Stimulated activated CD8-positive, alpha-beta memory T cell treated with anti-CD3 and anti-CD28 coated beads, Interleukin-2, amount 100 ng/mL, for 1 hour (primary cell): ENCODE results near the gene ZNF618.
"Not testable (repeated sequence)": the region's sequence is repeated elsewhere in the genome, so short reads cannot be mapped to it uniquely, and the experiment has no call there.

Experiments used
- DNase-seq, 2 donors: peaks; one replicate each; pipeline ENCODE4 v3.0.0-alpha.2; 2020; ENCODE audit warnings: low read depth in 2 of 2

The ZNF618 gene

DNA sequence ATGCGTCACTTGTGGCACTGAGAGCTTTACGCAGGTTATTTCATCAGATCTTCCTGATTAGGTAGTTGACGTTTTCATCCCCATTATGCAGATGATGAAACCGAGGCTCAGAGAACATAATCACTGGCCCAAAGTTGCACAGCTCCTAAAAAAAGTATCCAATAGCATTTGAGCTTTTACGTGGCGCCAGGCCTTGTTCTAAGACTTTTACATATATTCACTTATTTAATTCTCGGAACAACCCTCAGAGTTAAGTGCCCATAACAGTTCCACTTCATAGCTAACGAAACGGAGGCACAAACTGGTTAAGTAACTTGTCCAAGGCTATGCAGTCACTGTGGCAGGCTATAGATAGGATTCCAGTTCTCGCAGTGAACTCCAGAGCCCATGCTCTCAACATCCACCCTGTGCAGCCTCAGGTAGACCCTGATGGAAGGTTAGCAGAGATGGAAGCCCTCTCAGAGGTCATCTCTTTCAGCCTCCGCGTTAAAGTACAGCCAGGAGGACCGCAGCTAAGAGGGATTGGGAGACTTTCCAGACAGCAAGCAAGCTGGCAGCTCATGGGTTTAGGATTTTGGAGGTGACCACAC, 162.7 kb downstream of the ZNF618 start:
- DNase-seq: no peak

DNA sequence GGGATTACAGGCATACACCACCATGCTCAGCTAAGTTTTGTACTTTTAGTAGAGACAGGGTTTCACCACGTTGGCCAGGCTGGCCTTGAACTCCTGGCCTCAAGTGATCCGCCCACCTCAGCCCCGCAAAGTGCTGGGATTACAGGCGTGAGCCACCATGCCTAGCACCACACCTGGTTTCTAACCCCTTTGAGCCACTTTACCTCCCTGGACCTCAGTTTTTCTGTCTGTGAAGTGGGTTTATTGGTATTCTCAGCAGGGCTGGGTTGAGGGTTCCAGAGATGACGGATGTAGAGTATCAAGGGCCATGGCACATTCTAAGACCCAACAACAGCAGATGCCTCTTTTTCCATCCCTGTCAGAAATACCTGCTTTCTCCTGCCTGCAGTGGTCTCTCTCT, 163.4 kb downstream of the ZNF618 start:
- DNase-seq: no peak

DNA sequence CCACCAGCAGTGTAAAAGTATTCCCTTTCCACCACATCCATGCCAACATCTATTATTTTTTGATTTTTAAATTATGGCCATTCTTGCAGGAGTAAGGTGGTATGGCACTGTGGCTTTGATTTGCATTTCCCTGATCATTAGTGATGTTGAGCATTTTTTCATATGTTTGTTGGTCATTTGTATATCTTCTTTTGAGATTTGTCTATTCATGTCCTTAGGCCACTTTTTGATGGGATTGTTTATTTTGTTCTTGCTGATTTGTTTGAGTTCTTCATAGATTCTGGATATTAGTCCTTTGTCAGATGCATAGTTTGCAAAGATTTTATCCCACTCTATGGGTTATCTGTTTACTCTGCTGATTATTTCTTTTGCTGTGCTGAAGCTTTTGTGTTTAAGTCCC, 167.6 kb downstream of the ZNF618 start:
- DNase-seq: not testable (repeated sequence)

DNA sequence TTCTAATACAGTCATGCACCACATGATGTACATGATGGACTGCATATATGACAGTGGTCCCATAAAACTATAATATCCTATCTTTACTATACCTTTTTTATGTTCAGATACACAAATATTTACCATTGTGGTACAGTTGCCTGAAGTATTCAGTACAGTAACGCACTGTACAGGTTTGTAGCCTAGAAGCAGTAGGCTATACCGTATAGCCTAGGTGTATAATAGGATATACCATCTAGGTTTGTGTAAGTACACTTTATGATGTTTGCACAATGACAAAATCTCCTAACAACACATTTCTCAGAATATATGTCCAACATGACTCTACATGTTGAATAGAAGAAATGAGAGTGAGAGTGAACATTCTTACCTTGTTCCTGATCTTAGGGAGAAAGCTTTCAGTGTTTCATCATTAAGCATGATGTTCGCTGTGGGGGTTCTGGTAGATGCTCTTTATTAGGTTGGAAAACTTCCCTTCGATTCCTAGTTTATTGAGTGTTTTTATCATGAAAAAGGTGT, 170.2 kb downstream of the ZNF618 start:
- DNase-seq: no peak

DNA sequence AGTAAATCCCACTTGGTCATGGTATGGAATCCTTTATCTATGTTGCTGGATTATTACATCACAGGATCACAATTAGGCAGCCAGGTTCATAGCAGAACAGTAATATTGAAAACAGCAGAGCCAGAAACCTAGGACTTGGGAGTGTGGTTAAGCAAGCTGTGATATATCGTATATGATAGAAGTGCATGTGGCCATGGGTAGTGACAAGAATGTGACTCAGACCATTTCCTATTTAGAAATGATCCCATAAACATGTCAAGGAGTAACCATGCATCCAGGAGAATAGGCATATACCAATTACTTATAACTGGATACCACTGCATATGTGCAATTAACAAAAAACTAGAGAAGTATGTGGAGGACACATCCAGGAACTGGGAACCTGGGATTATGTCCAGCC, 170.8 kb downstream of the ZNF618 start:
- no peak for DNase-seq

DNA sequence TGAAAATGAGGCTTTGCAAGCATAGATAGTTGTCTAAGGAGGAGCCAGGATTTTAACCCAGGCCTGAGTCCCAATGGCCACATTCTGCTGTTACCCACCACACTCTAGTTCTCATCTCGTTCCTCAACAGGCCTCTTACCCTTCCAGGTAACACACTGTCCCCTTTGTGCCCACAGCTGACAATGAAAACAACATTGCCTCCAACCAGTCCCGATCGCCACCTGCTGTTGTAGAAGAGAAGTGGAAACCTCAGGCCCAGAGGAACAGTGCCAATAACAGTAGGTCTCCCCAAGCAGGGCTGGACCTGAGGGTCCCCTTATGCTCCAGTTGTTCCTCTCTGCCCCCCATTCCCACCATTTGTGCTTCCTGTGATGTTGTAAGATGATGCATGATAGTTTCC, 171.6 kb downstream of the ZNF618 start:
- no peak for DNase-seq

DNA sequence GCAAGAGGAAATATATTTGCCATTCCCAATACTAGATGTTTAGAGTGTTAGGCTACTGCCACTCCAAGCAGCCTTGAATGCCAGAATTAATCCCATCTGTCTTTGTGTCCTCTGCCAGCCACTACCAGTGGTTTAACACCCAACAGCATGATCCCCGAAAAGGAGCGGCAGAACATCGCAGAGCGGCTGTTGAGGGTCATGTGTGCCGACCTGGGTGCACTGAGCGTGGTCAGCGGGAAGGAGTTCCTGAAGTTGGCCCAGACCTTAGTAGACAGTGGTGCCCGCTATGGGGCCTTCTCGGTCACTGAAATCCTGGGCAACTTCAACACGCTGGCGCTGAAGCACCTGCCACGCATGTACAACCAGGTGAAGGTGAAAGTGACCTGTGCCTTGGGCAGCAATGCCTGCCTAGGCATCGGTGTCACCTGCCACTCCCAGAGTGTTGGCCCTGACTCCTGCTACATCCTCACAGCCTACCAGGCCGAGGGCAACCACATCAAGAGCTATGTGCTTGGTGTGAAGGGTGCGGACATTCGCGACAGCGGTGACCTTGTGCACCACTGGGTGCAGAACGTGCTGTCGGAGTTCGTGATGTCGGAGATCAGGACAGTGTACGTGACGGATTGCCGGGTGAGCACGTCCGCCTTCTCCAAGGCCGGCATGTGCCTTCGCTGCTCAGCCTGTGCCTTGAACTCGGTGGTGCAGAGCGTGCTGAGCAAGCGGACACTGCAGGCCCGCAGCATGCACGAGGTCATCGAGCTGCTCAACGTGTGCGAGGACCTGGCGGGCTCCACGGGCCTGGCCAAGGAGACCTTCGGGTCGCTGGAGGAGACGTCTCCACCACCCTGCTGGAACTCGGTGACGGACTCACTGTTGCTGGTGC, 172.7 kb downstream of the ZNF618 start:
- DNase-seq: no peak

DNA sequence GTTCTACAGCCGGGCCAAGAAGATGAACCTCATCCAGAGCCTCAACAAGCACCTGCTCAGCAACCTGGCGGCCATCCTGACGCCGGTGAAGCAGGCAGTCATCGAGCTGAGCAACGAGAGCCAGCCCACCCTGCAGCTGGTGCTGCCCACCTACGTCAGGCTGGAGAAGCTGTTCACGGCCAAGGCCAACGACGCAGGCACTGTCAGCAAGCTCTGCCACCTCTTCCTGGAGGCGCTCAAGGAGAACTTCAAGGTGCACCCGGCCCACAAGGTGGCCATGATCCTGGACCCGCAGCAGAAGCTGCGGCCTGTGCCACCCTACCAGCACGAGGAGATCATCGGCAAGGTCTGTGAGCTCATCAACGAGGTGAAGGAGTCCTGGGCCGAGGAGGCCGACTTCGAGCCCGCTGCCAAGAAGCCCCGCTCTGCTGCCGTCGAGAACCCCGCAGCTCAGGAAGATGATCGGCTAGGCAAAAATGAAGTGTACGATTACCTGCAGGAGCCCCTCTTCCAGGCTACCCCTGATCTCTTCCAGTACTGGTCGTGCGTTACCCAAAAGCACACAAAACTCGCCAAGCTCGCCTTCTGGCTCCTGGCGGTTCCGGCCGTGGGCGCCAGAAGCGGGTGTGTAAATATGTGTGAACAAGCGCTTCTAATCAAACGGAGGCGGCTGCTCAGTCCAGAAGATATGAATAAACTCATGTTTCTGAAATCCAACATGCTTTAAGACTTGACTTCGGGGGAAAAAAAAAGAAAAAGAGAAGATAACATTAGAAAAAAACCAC, 173.5 kb downstream of the ZNF618 start:
- DNase-seq: no peak

DNA sequence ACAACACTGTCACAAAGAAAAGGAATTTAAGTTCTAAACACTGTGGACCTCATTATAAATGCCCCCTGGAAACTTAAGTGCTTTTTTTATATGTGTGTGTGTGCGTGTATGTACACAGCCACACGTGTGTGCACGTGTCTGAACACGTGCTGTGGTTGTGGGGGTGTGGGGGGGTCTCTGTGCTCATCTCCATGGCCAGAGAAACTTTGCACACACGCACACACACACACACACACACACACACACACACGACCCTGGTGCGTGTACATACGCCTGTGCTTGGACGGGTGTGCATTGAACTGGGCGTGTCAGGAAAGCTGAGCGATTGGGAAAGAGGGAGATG, 174.1 kb downstream of the ZNF618 start:
- no peak for DNase-seq

DNA sequence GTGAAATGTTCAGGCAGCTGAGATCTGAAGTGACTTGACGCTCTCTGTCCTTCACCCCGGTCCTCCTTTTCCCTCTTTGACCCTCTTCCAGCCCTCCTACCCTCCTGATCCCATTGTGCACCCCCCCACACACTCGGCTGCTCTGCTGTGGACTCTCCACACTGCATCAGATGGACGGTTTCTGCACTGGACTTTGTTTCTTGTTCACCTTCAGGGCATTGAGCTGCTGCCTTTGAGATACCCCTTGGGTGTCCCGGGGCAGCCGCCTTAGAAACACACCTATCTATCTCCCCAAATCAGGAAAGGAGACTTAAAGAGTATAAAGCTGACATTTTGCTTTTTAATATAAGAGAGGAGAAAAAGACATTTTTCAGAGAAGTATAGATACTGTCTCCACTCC, 174.5 kb downstream of the ZNF618 start:
- DNase-seq: no peak

DNA sequence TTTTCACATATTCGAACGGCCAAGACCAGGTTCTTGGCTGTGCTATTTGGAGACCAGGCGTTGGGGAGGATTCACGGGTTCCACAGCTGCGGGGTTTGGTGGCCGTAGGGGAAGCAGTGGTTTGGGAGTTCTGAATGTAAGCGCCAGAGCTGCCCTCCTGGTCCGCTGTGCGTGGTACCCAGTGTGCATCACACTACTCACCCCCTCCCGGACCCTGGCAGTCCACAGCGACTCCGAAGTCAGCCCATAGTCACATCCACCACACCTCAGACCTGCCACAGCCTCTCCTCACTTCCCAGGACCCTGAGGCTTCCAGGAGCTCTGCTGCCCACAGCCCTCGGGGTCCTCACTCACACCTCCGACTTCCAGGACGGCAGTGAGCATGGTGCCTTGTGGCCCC, 175.2 kb downstream of the ZNF618 start:
- DNase-seq: no peak

DNA sequence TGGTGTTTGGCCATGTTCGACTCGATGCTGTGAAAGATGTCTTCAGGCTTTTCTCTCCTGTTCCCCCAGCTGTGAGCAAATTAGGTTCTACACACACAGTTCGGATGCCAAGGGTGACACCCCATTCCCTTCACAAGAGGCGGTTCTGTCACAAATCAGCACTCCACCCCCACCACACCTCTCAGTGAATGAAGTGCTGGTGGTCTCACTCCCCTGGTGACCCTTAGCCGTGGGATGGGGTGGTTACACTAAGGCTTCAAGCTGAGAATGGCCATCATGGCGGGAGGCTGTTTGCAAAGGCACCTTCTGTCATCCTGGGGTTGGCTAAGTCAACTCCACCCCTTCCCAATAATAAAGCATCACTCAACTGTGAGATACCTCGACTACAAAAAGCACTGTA, 175.6 kb downstream of the ZNF618 start:
- no peak for DNase-seq

DNA sequence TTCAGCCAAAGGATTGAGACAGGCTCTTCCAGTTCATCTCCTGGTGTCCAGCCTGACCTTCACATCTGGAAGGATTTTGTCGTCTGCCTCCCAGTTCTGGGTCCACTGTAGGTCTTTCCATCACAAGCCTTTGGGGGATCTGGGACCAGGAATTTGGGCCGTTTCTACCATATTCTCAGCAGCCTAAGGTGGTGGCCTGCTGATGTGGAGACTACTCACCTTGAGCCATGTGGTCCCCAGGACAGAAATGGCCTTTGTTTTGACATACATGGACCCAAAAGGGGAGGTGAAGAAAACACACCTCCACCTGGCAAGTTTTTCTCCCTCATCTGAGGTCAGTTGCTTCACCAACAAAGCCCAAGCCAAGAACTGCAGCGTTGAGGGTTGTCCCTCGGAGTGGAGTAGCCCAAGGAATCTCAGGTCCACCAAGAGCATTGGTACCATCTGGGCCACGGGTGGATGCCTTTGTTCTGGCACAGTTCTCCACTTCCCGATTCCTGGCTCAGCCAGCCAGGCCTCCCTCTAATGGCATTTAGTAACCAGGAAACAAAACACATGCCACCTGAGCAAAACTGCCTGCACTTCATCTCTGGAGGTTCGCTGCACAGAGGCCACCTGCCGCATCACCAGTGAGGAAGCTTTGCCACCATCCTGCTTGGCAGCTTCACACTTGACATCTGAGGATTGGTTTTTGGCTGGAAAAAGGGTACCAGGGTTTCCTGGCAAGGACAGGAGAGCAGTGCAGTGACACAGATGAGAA, 177.3 kb downstream of the ZNF618 start:
- DNase-seq: no peak

DNA sequence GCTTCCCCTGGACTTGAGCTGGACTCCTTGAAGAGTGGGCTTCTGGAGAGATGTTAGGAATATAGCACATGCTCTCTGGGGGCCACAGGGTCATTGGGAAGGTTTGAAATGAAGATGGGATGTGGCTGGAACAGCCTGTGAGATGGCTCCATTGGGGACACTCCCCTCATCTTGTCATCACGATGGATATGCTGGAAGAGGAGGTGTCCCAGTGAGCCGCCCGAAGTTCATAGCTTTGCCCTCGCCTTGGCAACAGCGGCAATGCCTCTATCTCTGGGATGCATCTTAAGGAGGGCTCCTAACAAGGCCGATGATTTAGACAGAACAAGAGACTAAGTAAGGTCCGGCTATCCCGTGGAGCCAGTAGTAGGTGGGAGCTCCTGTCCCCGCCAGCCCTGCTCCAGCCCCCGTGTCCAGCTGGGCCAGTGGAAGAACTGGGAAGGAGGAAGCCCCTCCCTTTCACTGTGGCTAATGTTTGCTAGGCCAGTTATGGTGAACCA, 178.1 kb downstream of the ZNF618 start:
- no peak for DNase-seq

DNA sequence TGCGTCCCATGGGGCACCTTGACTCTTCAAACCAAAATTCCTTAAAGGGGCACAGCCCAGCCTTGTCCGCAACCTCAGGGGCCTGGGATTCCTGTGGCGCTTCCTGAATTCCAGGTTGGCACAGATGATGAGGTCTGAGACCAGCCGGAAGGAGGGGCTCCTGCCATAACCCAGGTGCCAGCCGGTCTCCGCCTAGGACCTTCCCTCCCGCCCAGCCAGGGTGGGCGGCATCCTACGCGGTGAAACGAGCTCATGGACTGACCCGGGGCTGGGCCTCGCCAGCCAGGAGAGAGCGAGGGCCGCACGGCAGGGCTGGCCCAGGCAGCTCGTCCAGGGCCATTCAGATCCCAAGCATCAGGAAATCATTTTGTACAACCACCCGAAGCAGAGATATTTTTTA, 179.0 kb downstream of the ZNF618 start:
- DNase-seq: no peak

DNA sequence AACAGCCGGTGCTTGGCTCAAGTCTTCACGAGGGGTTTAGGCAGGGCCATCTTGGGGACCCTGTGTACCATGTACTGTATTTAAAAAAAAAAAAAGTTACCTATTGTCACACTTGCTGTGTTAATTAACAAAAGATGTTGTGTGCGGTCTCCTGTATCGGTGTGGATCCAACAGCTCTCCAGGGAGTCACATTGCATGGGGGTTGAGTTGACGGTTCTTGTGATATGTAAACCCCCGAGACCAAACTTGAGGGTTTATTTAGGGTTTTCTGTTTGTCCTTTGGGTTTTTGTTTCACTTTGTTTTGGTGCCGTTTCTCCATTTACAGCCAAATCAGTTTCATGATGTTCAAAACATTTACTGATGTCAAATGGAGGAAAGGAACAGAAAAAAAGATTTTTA, 179.8 kb downstream of the ZNF618 start:
- no peak for DNase-seq

DNA sequence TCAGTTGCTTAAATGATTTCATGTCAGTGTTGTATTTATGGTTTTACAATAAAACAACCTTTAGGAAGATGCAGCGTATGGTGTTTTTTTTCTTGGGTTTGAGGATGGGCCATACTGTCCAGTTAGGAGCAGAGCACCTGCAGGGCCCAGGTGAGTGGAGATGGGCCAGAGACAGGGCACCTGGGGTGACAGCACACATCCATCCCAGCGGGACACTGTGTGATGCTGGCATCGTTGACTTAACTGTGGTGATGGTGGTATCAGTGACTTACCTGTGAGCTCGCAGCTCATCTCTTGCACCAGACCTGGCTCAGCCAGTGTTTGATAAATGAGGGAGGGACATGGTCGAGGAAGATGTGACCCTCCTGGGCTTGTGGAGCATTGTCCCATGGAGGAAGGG, 180.4 kb downstream of the ZNF618 start:
- no peak for DNase-seq

DNA sequence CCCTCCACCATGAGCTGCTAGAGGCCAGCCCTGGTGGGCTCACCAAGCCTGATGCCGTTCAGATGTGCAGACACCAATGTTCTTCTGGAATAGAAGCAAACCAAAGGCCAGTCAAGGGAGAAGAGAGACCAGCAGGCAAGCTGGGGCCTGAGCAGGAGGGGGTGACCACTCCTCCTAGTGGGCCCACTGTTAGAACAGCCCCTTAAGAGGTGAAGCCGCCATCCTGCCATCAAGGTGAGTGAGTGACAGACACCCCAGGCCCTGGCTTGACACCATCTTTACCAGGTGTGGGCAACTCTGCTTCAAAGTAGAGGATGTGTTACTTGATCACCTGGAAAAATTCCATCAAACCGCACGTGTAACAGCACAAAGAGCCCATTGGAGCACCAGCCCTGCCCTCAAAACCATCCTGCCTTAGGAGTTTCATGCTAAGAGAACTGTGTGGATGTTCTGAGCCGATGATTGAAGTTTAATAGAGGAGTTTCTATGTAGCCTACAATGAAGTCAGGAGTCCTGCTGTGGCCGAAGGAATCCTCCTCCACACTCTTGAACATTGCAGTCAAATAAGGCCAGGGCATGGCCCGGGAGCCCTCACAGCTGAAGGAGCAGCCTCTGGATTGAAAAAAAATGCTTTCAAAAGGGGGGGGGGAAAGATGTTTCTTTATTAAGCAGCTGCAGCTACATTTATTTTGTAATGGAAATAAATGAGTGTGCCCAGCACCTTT, 181.2 kb downstream of the ZNF618 start:
- no peak for DNase-seq

DNA sequence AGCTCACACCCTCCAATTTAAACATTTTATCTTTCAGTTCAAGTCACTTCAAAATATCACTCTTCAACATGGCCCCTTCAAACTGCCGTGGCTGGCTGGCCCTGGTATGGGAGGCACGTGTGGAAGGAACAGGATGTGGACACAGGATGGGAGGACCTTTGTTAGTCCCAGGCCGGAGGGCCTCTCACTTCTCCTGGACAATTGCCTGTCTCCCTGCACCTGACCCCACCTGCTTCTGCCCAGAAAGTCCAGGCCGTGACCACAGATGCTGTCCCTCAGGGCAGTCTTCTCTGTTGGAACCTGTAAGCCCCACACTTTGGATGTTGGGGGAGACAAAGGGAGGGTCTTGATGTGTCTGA, 182.6 kb downstream of the ZNF618 start:
- no peak for DNase-seq

DNA sequence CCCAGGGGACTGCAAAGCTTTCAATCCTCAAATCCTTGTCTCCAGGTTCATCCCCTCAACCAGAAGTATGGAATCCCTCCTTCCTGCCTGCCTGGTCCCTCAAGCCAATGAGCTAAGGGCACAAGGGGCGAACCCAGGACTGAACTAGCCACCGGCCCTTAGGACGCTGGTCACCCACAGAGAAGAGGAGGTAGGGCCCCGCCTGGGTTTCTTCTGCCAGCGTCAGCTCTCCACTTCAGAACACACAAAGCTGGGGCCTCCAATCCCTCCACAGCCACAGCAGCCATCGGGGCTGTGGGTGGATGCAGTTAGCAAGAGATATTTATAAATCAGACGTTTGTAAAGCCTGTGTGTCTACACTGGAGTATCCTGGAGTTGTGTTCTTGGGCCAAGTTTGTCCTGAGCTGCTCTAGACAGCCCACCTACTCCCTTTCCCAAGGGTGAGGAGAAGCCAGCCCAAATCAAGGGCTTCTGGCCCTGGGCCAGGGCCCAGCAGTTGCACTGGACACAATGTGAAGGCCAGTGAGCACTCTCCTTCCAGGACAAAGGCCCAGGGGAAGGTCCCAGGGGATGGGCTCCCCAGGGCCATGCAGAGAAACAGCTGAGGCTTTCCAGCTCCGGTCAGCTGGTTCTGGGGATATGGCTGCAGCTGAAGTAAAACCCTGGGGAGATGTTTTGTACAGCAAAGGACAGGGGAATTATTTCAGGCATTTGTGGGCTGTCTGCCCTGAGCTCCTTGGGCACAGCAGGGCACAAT, 183.1 kb downstream of the ZNF618 start:
- no peak for DNase-seq
